RKO (cell line): ENCODE results near the gene CDC42EP4.
A peak's percentile ranks its signal among the peaks of the same experiment; 100 is the strongest.
"Not testable (repeated sequence)": the region's sequence is repeated elsewhere in the genome, so short reads cannot be mapped to it uniquely, and the experiment has no call there.

Experiments used
- DNase-seq: peaks from one replicate; pipeline ENCODE4 v3.0.0-alpha.2; 2016; ENCODE audit warnings: low spot score

Gene CDC42EP4

DNA sequence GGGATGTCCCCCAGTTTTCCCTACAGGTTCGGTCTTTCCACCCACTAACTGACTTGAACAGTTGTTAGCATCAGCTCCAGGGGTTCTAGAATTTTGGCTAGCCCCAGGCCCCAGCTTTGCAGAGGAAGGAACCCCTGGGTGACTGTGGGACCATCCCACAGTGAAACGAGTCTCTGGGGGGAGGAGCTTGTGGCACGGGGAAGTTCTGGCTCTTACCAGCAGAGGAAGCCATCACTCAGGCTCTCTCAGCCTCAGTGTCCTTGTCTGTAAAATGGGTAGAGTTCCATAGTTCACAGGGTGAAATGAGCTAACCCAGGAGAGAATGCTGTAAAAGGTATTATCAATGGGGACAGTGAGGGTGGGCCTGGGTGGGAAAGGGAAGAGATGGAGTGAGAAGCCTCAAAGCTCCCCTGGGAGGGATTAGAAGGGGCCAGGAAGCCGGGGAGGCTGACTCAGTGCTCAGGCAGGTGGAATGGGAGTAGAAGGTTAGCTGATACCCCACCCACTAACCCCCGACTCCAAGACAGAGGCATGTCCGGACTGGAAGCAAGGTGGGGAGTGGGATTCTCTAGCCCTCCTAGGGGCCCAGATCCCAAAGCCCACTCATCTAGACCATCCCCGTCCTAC lies 30.9 kb upstream of the CDC42EP4 start:
- no peak for DNase-seq

GRCh38 chr17:73342050-73342522 lies 30.3 kb upstream of the CDC42EP4 start:
- DNase-seq = no peak

GRCh38 chr17:73341350-73342049 lies 29.7 kb upstream of the CDC42EP4 start:
- DNase-seq = no peak

DNA sequence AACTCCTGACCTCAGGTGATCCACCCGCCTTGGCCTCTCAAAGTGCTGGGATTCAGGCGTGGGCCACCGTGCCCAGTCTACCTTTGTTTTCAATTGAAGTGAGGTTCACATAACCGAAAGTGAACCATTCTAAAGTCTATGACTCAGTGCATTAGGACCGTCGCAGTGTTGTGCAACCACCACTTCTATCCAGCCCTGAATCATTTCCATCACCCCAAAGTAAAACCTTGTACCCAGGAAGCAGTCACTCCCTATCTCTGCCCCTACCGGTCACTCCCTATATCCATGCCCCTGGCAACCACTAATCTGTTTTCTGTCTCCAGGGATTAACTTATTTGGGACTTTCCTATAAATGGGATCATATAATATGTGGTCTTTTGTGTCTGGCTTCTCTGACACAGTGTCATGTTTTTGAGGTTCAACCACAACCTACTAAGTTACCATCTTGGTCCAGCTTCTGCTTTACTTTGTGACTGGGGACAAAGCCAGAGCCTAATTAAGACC lies 28.3 kb upstream of the CDC42EP4 start:
- peak; percentile 88 for DNase-seq

- no peak for DNase-seq
Measured at GRCh38 chr17:73338566-73339197, 26.9 kb upstream of the CDC42EP4 start.

DNA sequence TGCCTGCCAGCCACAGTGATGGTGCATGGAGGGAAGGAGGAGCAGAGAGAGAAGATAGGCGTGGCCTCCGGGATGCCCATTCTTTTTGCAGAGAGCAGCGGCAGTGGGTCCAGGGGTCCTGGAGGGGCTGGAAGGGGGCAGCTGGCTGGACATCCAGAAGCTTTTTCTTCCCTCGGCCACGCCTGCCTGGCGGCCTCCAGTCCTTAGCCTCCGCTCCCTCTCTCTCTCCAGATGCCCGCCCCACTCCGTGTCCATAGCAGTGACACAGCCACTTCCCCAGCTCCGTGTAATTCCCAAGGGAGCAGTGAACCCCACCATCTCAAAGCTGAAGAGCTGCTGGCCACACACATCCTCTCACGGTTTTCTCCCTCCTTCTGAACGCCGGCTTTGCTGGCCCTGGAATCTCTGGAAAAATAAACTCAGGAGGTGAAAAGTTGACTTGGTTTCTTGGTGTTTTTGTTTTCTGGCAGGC lies 26.3 kb upstream of the CDC42EP4 start:
- no peak for DNase-seq

GRCh38 chr17:73337330-73337710 lies 25.5 kb upstream of the CDC42EP4 start:
- no peak for DNase-seq

GRCh38 chr17:73336408-73337329 lies 24.9 kb upstream of the CDC42EP4 start:
- DNase-seq = no peak

DNA sequence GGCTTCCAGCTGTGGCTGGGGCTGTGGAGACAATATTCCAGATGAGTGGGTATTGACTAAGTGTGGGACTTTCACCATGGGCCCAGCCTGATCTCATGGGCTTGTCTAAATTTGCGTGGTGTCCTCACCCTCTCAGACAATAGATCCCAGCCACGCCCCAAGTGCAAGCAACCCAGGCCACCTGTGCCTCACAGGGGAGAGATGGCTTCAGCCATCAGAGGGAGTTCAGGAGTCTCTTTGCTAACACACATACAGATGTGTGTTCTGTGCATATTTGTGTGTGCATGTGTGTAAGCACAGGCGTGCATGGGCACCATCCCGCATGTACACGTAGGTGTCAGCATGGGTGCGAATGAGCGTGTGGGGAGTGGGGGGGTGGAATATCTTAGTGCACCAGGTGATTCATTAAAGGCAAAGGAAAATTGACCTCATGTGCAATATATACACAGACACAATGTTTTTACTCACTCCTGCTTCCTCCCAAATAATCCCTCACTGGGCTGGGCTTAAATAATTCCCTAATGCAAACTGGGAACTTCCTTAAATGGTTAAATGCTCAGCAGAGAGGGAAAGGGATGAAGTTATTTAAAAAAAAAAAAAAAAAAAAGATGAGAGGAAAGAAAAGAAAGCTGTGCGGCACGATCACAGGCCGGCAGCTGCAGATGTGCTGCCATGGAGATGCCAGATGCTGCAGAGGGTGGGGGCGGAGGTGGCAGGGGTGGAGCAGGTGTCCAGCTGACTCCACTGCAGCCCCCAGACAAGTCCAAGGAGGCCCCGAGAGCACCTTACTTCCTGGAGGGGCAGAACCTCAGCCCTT lies 24.0 kb upstream of the CDC42EP4 start:
- DNase-seq = no peak

DNA sequence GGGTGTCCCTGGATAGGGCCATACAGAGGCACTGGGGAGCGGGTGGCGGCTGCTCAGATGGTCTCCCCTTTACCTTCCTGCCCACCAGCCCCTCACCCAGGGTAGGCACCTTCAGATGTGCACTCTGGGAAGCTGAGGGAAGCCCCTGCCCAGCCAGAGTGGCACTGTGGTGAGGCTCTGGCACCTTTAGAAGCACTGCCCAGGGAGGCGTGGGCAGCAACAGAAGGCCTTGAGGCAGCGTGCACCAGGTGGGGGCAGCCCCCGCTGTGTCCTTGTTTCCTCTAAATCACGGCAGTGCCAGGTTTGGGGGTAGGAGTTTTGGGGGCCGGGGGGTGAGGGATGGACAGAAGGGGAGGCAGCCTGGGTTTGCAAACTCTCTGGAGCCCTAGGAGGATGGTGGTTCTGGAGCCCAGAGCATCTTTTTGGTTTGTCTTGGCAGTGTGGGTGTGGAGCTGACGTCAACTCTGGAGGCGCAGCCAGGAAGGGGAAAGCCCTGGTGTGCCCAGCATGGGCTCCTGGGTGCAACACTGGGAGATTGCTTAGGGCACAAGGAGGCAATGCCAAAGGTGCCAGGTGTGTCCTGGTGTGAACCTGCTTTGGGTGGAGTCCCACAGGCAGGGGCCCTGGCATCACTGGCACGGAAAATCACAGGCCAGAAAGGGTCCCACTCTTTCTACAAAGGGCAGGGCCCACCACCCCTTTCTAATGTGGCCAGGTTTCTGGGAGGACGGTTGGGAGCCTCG lies 23.1 kb upstream of the CDC42EP4 start:
- no peak for DNase-seq

DNA sequence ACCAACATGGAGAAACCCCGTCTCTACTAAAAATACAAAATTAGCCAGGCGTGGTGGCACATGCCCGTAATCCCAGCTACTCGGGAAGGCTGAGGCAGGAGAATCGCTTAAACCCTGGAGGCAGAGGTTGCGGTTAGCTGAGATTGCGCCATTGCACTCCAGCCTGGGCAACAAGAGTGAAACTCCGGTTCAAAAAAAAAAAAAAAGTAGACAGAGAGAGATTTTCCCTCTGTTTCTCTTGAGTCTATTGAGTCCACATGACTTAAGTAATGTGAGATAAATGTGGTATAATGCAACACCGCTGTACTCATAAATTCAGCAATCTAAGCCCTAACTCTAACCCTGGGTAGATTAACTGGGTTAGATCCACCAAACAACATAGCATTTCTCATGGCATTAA lies 21.6 kb upstream of the CDC42EP4 start:
- not testable (repeated sequence) for DNase-seq

DNA sequence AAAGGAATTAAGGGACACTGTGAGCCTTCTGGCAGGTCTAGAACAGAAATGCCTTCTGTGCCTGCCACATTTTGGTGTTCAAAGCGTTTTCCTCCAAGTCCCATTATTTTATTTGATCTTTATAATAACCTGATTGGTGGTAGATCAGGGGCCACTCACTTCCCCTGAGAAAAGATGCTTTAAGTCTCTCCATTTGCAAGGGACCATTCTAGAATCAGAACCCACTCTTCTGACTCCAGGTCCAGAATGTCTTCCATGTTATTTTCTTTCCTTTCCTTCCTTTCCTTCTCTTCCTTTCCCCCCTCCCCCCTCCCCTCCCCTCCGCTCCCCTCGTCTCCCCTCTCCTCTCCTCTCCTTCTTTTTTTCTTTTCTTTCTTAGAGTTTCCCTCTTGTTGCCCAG lies 19.3 kb upstream of the CDC42EP4 start:
- no peak for DNase-seq

GRCh38 chr17:73327676-73328075 lies 15.9 kb upstream of the CDC42EP4 start:
- no peak for DNase-seq

DNA sequence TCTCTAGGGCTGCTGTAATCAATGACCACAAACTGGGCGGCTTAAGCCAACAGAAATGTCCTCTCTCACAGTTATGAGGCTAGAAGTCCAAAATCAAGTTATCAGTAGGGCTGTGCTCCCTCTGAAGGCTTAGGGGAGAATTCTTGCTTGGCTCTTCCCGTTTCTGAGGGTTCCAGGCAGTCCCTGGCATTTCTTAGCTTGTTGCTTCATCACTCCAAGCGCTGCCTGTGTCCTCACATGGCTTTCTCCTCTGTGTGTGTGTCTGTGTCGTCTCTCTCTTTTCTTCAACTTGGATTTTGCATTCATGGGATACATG lies 13.7 kb upstream of the CDC42EP4 start:
- DNase-seq = no peak

- no peak for DNase-seq
Measured at GRCh38 chr17:73324711-73325526, 13.1 kb upstream of the CDC42EP4 start.

DNA sequence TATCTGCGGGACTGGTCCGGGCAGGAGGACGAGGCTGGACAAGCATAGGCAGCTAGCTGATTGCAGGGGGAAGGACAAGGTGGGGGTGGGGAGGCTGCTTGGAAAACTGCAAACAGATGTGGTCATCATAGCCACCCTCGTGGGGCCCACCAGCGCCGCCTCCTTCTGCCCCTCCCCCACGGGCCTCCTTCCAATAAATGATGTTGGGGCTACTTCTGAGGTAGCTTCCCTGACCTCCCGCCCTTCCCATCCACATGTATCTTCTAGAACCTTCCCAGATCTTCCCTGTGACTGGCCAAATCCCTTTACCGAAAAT lies 12.3 kb upstream of the CDC42EP4 start:
- DNase-seq = no peak

DNA sequence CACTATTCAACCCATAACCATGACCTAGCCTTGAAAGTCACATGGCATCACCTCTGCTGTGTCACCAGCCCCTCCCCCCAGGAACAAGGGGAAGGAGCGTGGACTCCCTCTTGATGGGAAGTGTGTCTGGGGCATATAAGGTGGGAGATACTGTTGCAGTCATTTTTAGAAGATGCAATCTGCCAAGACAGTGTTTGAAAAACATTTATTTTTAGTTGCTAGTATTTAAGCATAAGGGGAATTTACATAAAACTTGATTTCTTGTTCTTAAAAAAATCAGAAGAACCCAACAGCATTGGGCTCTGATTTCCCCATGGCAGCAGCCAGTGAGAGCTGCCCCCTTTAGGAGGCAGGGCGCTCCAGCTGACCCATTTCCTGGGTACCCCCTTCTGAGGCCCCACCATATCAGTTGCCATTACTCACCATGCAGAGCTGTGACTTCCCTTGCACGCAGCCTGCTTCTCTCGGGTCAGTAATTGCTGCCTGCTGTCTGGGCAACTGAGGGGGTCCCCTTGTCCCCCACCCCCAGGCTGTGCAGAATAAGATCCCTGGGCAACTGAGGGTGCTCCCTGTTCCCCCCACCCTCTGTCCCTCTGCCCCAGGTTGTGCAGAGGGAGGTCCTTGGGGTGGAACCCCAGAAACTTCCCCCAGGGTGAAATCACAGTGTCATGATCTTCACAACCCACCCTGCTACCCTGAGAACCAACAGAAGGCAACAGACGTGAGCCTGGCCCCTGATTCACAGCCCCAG lies 11.8 kb upstream of the CDC42EP4 start:
- DNase-seq = no peak

GRCh38 chr17:73320601-73321264 lies 8.9 kb upstream of the CDC42EP4 start:
- DNase-seq = no peak

- DNase-seq = no peak
Measured at GRCh38 chr17:73319766-73320165, 8.0 kb upstream of the CDC42EP4 start.
